ENCODE measurements around the gene CHAF1A. TPM values are rescaled to one million over a fixed set of nuclear protein-coding genes. Genes with fewer than 3 reads are reported as not detected.

The CHAF1A gene
- total RNA-seq, 1 donor from 2014 or later = 5.1 TPM

- peak overlapping the region; percentile 95 for H3K27ac ChIP-seq (replicated peaks)
- no peaks in the 10 kb centered on the region for H3K9me3 ChIP-seq (replicated peaks)
- H3K4me1 ChIP-seq = peaks cover 73% of the 10 kb centered on the region
- no peaks in the 10 kb centered on the region for H3K27me3 ChIP-seq (ENCODE audit: low read depth)
- intact Hi-C loops (cut with micrococcal nuclease) = no loop called here
- H3K36me3 ChIP-seq = peaks cover 8% of the 10 kb centered on the region
- TF ChIP-seq CTCF (IDR thresholded peaks at IDR 0.05; ENCODE audit: borderline replicate concordance) = no peak
- peak overlapping the region; percentile 87 for H3K4me3 ChIP-seq
- no peak for DNase-seq
These were observed 2.7 kb upstream of the CHAF1A start for GRCh38 chr19:4399812-4400134.

GRCh38 chr19:4400135-4400936, 2.1 kb upstream of the CHAF1A start, which contains the start of gene SH3GL1:
SH3GL1 (minus strand) TSS chr19:4400547; CDS start chr19:4400368, 179 bp downstream.
- Histone ChIP-seq H3K9me3 (replicated peaks) (no peaks in the 10 kb centered on the region), H3K27ac (replicated peaks) (peak within 1 kb of the TSS; percentile 95), H3K4me3 (peak within 1 kb of the TSS; percentile 87), H3K27me3 (ENCODE audit: low read depth) (no peaks in the 10 kb centered on the region), H3K4me1 (peaks cover 67% of the 10 kb centered on the region), H3K36me3 (peaks cover 6% of the 10 kb centered on the region)
- peak; percentile 89 for TF ChIP-seq CTCF (IDR thresholded peaks at IDR 0.05; ENCODE audit: borderline replicate concordance)
- DNase-seq = peak; percentile 91
- intact Hi-C loops (cut with micrococcal nuclease) = no loop called here

- Histone ChIP-seq H3K9me3 (replicated peaks) (no peaks in the 10 kb centered on the region), H3K4me1 (peaks cover 59% of the 10 kb centered on the region), H3K27me3 (ENCODE audit: low read depth) (no peaks in the 10 kb centered on the region), H3K4me3 (peak overlapping the region; percentile 78), H3K27ac (replicated peaks) (peak overlapping the region; percentile 89), H3K36me3 (no peaks in the 10 kb centered on the region)
- DNase-seq = no peak
- no peak for TF ChIP-seq CTCF (IDR thresholded peaks at IDR 0.05; ENCODE audit: borderline replicate concordance)
- intact Hi-C loops (cut with micrococcal nuclease) = no loop called here
These were observed 670 bp upstream of the CHAF1A start for GRCh38 chr19:4401769-4402170.

- DNase-seq = no peak
- peak overlapping the region; percentile 52 for H3K27ac ChIP-seq (replicated peaks)
- H3K36me3 ChIP-seq = no peaks in the 10 kb centered on the region
- H3K4me3 ChIP-seq = peak overlapping the region; percentile 78
- intact Hi-C loops (cut with micrococcal nuclease) = no loop called here
- no peaks in the 10 kb centered on the region for H3K27me3 ChIP-seq (ENCODE audit: low read depth)
- peaks cover 45% of the 10 kb centered on the region for H3K4me1 ChIP-seq
- no peaks in the 10 kb centered on the region for H3K9me3 ChIP-seq (replicated peaks)
- no peak for TF ChIP-seq CTCF (IDR thresholded peaks at IDR 0.05; ENCODE audit: borderline replicate concordance)
These were observed 743 bp downstream of the CHAF1A start for GRCh38 chr19:4403005-4403761.

- peaks cover 22% of the 10 kb centered on the region for H3K4me1 ChIP-seq
- no peaks in the 10 kb centered on the region for H3K27me3 ChIP-seq (ENCODE audit: low read depth)
- no peak for TF ChIP-seq CTCF (IDR thresholded peaks at IDR 0.05; ENCODE audit: borderline replicate concordance)
- no peak overlapping the region for H3K27ac ChIP-seq (replicated peaks)
- intact Hi-C loops (cut with micrococcal nuclease) = no loop called here
- H3K4me3 ChIP-seq = no peak overlapping the region
- no peak for DNase-seq
- no peaks in the 10 kb centered on the region for H3K9me3 ChIP-seq (replicated peaks)
- no peaks in the 10 kb centered on the region for H3K36me3 ChIP-seq
These were observed 3.5 kb downstream of the CHAF1A start for GRCh38 chr19:4405977-4406376.
